ENCODE measurements around the gene ACYP1.

DNA sequence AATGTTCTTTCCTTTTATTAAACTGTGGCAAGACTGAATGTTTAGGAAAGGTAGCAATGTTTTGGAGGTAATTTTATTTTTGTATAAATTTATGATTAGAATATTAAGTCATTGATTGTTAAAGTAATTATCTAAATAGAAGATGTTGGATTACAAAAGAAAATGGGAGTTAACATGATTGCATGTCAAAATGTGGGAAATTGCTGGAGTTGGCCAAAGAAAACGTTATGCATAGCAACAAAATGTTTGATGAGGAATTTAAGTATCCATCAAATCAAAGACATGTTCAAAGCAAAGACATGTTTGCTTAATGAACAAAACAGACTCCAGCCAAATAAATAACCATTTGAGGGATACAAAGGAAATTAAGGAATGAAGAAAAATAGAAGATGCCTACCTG is 9.4 kb downstream of the ACYP1 start:
- TF ChIP-seq, protein P1, sequence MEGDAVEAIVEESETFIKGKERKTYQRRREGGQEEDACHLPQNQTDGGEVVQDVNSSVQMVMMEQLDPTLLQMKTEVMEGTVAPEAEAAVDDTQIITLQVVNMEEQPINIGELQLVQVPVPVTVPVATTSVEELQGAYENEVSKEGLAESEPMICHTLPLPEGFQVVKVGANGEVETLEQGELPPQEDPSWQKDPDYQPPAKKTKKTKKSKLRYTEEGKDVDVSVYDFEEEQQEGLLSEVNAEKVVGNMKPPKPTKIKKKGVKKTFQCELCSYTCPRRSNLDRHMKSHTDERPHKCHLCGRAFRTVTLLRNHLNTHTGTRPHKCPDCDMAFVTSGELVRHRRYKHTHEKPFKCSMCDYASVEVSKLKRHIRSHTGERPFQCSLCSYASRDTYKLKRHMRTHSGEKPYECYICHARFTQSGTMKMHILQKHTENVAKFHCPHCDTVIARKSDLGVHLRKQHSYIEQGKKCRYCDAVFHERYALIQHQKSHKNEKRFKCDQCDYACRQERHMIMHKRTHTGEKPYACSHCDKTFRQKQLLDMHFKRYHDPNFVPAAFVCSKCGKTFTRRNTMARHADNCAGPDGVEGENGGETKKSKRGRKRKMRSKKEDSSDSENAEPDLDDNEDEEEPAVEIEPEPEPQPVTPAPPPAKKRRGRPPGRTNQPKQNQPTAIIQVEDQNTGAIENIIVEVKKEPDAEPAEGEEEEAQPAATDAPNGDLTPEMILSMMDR (IDR thresholded peaks at IDR 0.05) = no peak
- no peak for TF ChIP-seq POLR2A (IDR thresholded peaks at IDR 0.05)

All from uterus (tissue), 2 donors.